DOHH2 (cell line): Measurements from ENCODE around the gene PCNX2.

Experiments
- CTCF ChIP-seq: fragments of 200-600 bp; sonication (generic); IDR thresholded peaks from one replicate; pipeline ENCODE4 v1.5.1; 2014; ENCODE audit warnings: antibody characterized with exemption, mild to moderate bottlenecking, low read depth, low read length; ENCODE audit not compliant: poor library complexity, severe bottlenecking
- EZH2phosphoT487 ChIP-seq: fragments of 200-600 bp; sonication (generic); IDR thresholded peaks from 2 replicates; pipeline ENCODE4 v1.6.1; 2017; ENCODE audit warnings: borderline replicate concordance, mild to moderate bottlenecking, antibody characterized with exemption, low read length, moderate library complexity, mixed read lengths

DNA sequence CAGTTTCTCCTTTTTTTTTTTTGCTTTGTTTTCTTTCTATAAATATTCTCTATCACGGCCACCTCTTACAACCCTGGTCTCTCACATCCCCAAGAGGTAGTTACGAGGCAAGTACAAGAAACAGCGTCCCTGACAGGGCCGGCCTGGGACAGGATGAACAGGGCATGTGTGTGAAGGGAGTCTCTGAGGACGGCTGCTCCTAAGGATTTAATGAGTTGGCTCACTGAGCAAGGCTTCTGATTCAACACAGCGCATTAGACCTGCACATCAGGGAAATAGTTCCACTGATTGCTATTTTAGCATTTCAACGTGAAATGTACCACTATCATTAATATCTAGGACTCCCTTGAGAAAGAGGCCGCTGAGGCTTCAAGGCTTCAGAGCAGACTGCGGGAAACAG is 291.1 kb downstream of the PCNX2 start:
- TF ChIP-seq CTCF: no peak
- no peak for TF ChIP-seq EZH2phosphoT487
